ENCODE results near the gene EFCAB9. TPM values are rescaled to one million over a fixed set of nuclear protein-coding genes. Genes with fewer than 3 reads are reported as not detected.

EFCAB9 gene
- total RNA-seq, 1 donor from 2014 or later: not detected

DNA sequence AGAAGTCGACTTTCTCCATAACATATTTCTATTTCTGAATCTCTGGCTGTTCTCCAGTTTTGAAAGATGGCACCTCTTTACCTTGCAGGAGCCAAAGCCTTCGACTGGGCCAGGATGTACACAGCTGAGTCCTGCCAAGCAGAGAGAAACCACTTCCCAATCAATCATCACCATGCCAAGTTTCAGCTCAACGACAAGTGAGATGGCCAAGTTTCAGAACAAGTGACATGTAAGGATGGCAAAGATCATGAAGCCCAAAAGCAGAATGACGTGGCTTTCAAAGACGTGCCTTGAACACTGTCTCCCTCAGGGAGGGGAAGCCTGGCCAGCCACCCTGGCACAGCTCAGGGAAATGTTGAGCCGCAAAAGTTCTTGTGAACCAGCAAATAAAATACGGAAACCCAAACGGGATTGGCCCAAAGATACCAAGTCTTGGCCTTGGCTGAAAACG, 23.7 kb upstream of the EFCAB9 start:
- no peaks in the 10 kb centered on the region for H3K9me3 Mint-ChIP-seq
- H3K36me3 Mint-ChIP-seq (ENCODE audit: low read depth): peaks cover 62% of the 10 kb centered on the region
- H3K4me1 Mint-ChIP-seq (ENCODE audit: low read depth): peaks cover 61% of the 10 kb centered on the region
- DNase-seq (ENCODE audit: low spot score): no peak
- H3K4me3 Mint-ChIP-seq (ENCODE audit: low read depth): no peak overlapping the region
- H3K27ac Mint-ChIP-seq: peak overlapping the region; percentile 83
- no peaks in the 10 kb centered on the region for H3K27me3 Mint-ChIP-seq (ENCODE audit: low read depth)
- intact Hi-C loops (cut with micrococcal nuclease): loop anchor here (5.0 kb wide), 1 partner anchor 887 kb away; the partner anchor contains the start of gene CREBRF

DNA sequence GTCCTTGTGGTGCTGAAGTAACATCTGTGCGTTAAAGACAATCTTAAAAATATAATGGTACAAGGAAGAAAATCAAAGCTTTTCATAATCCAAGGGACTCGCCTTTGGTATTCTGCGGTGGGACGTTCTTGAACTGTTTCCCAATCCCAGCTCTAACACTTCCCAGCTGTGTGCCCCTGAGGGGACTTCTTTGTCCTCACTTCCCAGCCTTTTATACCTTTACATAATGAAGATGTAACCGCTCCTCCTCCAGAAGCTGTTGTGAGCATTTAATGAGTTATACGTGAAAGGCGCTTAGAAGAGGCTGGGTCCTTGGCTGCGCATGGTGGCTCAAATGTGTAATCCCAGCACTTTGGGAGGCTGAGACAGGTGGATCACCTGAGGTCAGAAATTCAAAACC, 22.9 kb upstream of the EFCAB9 start:
- no peak overlapping the region for H3K27ac Mint-ChIP-seq
- peaks cover 68% of the 10 kb centered on the region for H3K4me1 Mint-ChIP-seq (ENCODE audit: low read depth)
- intact Hi-C loops (cut with micrococcal nuclease): loop anchor here (5.0 kb wide), 1 partner anchor 886 kb away; the partner anchor contains the start of gene CREBRF
- H3K4me3 Mint-ChIP-seq (ENCODE audit: low read depth): no peak overlapping the region
- no peak for DNase-seq (ENCODE audit: low spot score)
- H3K36me3 Mint-ChIP-seq (ENCODE audit: low read depth): peaks cover 64% of the 10 kb centered on the region
- no peaks in the 10 kb centered on the region for H3K9me3 Mint-ChIP-seq
- no peaks in the 10 kb centered on the region for H3K27me3 Mint-ChIP-seq (ENCODE audit: low read depth)

GRCh38 chr5:172172912-172173563, 20.9 kb upstream of the EFCAB9 start:
- intact Hi-C loops (cut with micrococcal nuclease): loop anchor here (5.0 kb wide), 1 partner anchor 884 kb away; the partner anchor contains the start of gene CREBRF
- no peaks in the 10 kb centered on the region for H3K27me3 Mint-ChIP-seq (ENCODE audit: low read depth)
- no peak for DNase-seq (ENCODE audit: low spot score)
- peaks cover 77% of the 10 kb centered on the region for H3K4me1 Mint-ChIP-seq (ENCODE audit: low read depth)
- peak overlapping the region; percentile 79 for H3K27ac Mint-ChIP-seq
- H3K36me3 Mint-ChIP-seq (ENCODE audit: low read depth): peaks cover 66% of the 10 kb centered on the region
- peak overlapping the region; percentile 84 for H3K4me3 Mint-ChIP-seq (ENCODE audit: low read depth)
- no peaks in the 10 kb centered on the region for H3K9me3 Mint-ChIP-seq

- intact Hi-C loops (cut with micrococcal nuclease): loop anchor here (1.0 to 5.0 kb wide), 4 partner anchors 15 to 884 kb away; partner anchors contain the start of genes CREBRF and STK10
- peak overlapping the region; percentile 79 for H3K27ac Mint-ChIP-seq
- no peaks in the 10 kb centered on the region for H3K9me3 Mint-ChIP-seq
- H3K4me1 Mint-ChIP-seq (ENCODE audit: low read depth): peaks cover 82% of the 10 kb centered on the region
- peaks cover 68% of the 10 kb centered on the region for H3K36me3 Mint-ChIP-seq (ENCODE audit: low read depth)
- H3K4me3 Mint-ChIP-seq (ENCODE audit: low read depth): peak overlapping the region; percentile 84
- no peaks in the 10 kb centered on the region for H3K27me3 Mint-ChIP-seq (ENCODE audit: low read depth)
- DNase-seq (ENCODE audit: low spot score): peak; percentile 70
Observed at GRCh38 chr5:172173564-172174153, 20.3 kb upstream of the EFCAB9 start.

- peaks cover 79% of the 10 kb centered on the region for H3K4me1 Mint-ChIP-seq (ENCODE audit: low read depth)
- H3K9me3 Mint-ChIP-seq: no peaks in the 10 kb centered on the region
- no peaks in the 10 kb centered on the region for H3K27me3 Mint-ChIP-seq (ENCODE audit: low read depth)
- peaks cover 59% of the 10 kb centered on the region for H3K36me3 Mint-ChIP-seq (ENCODE audit: low read depth)
- intact Hi-C loops (cut with micrococcal nuclease): loop anchor here (1.0 to 5.0 kb wide), 4 partner anchors 60 to 1908 kb away; partner anchors contain the start of gene NPM1
- peak overlapping the region; percentile 79 for H3K27ac Mint-ChIP-seq
- peak; percentile 80 for DNase-seq (ENCODE audit: low spot score)
- H3K4me3 Mint-ChIP-seq (ENCODE audit: low read depth): peak overlapping the region; percentile 84
Observed at GRCh38 chr5:172175263-172175719, 18.7 kb upstream of the EFCAB9 start.

DNA sequence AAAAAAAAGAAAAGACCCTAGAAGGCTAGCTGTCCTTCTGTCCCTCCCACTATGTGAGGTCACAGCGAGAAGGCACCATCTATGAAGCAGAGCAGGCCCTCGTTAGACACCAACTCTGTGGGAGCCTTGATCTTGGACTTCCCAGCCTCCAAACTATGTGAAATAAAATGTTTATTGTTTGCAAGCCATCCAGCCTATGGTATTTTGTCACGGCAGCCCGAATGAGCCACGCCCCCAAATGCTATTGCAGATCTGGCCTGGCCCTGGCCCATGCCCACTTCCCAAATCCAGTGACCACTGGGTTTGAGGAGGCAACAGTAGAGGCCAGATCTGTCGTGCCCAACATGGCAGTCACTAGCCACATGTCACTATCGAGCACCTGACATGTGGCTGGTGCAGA, 16.8 kb upstream of the EFCAB9 start:
- no peak for DNase-seq (ENCODE audit: low spot score)
- Mint-ChIP-seq H3K4me1 (ENCODE audit: low read depth) (peaks cover 77% of the 10 kb centered on the region), H3K4me3 (ENCODE audit: low read depth) (peak overlapping the region; percentile 37), H3K9me3 (no peaks in the 10 kb centered on the region), H3K27me3 (ENCODE audit: low read depth) (no peaks in the 10 kb centered on the region), H3K27ac (peak overlapping the region; percentile 79), H3K36me3 (ENCODE audit: low read depth) (peaks cover 50% of the 10 kb centered on the region)
- intact Hi-C loops (cut with micrococcal nuclease): loop anchor here (5.0 kb wide), 3 partner anchors 590 to 1910 kb away; partner anchors contain the start of gene NPM1

DNA sequence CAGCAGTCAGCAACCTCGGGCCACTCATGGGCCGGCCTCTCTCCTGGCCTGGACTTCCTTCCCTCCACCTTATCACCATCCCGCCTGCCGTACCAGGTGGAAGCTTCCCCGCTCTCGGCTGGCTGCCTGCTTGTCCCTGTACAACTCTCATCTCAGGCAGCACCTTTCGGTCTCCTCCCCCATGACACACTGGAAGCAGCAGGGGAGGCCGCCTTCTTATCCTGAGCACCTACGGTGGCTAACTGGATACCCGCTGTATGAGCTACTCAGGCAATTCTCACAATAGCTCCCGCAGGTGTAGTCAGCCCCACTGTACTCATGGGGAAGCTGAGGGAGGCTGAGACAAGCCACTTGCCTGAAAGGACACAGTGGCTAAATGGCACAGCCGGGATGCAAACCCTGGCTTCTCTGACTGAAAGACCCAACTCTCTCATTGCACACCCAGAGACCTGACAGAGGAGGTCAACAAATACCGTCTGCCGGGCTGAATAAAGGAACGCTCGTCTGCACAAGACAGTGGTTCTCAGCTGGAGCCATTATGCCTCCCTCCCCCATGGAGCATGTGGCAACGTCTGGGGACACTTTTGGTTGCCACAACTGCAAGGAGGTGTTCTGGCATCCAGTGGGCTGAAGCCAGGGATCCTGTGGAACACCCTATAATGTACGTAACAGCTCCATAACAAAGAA, 15.5 kb upstream of the EFCAB9 start:
- Mint-ChIP-seq H3K4me1 (ENCODE audit: low read depth) (peaks cover 74% of the 10 kb centered on the region), H3K36me3 (ENCODE audit: low read depth) (peaks cover 58% of the 10 kb centered on the region), H3K4me3 (ENCODE audit: low read depth) (peak overlapping the region; percentile 76), H3K27me3 (ENCODE audit: low read depth) (no peaks in the 10 kb centered on the region), H3K27ac (peak overlapping the region; percentile 92), H3K9me3 (no peaks in the 10 kb centered on the region)
- intact Hi-C loops (cut with micrococcal nuclease): loop anchor here (5.0 kb wide), 3 partner anchors 589 to 1911 kb away; partner anchors contain the start of gene NPM1
- DNase-seq (ENCODE audit: low spot score): no peak

DNA sequence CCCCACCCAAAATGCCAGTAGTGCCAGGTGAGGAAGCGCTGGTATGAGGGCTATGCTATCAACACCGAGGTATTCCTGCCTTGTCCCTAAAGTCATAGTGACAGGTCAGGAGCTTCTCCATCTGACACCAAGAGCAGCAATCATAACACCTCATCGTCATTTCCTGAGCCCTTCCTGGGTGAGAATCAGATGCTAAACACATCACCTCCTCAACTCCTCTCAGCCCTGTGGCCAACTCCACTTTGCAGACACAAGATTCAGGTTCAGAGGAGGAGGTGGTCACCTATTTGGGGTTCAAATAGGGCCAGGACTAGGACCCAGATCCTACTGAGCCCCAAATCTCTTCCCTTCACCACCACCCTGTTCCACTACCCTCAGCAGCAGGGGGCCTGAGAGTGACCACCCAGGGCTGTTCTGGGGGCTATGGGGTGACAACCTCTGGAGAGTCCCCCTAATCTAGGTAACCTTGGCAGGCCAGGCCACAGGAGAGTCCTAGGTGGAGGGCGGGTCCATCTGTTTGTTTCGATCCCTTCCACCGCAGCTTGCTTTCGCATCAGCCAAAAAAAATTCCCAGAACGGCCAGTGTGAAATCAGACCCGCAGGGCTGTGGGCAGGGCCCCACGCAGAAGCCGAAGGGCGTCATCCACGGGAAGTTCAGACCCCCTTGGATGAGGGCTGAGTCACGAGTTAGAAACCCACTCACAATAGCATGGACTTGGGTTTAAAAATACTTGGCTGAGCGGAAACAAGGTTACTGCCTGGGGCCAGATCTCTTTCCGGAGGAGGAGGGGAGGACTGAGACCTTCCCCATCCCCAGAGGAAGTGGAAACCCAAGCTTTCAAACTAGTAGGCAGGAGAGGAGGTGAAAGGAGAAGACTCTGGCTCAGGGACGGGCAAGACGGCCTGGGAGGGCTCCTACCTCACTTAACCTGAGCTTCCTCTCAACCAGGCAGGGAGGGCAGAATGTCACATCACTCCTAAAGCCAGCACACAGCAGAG, 14.7 kb upstream of the EFCAB9 start:
- peak; percentile 44 for DNase-seq (ENCODE audit: low spot score)
- peaks cover 53% of the 10 kb centered on the region for H3K36me3 Mint-ChIP-seq (ENCODE audit: low read depth)
- H3K27ac Mint-ChIP-seq: peak overlapping the region; percentile 92
- peaks cover 73% of the 10 kb centered on the region for H3K4me1 Mint-ChIP-seq (ENCODE audit: low read depth)
- H3K4me3 Mint-ChIP-seq (ENCODE audit: low read depth): peak overlapping the region; percentile 76
- intact Hi-C loops (cut with micrococcal nuclease): loop anchor here (1.0 to 5.0 kb wide), 5 partner anchors 8 to 1912 kb away; partner anchors contain the start of gene NPM1
- no peaks in the 10 kb centered on the region for H3K9me3 Mint-ChIP-seq
- no peaks in the 10 kb centered on the region for H3K27me3 Mint-ChIP-seq (ENCODE audit: low read depth)

DNA sequence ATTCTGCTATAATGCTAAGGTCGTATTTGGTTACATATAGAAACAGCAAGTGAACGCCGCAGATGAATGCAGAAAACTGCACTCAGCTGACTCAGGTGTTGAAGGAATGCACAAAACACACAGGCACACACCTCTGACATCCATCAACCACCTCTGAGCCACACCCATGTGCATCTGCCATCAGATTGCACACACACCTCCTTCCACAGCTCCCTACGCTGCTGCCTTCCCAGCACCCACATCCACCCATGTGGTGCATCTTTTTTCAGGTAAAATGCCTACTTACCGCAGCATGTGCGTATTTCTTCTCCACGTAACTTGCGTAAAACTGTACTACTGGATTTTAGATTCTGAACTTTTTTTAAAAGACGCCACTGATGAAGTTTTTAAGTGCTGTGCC, 13.0 kb upstream of the EFCAB9 start:
- no peaks in the 10 kb centered on the region for H3K9me3 Mint-ChIP-seq
- peak overlapping the region; percentile 75 for H3K27ac Mint-ChIP-seq
- H3K4me3 Mint-ChIP-seq (ENCODE audit: low read depth): peak overlapping the region; percentile 57
- H3K36me3 Mint-ChIP-seq (ENCODE audit: low read depth): peaks cover 62% of the 10 kb centered on the region
- H3K27me3 Mint-ChIP-seq (ENCODE audit: low read depth): no peaks in the 10 kb centered on the region
- intact Hi-C loops (cut with micrococcal nuclease): loop anchor here (10.0 kb wide), 1 partner anchor 276 kb away; no protein-coding TSS in a partner anchor
- DNase-seq (ENCODE audit: low spot score): no peak
- H3K4me1 Mint-ChIP-seq (ENCODE audit: low read depth): peaks cover 73% of the 10 kb centered on the region

GRCh38 chr5:172182291-172182690, 11.7 kb upstream of the EFCAB9 start:
- Mint-ChIP-seq H3K27me3 (ENCODE audit: low read depth) (no peaks in the 10 kb centered on the region), H3K4me3 (ENCODE audit: low read depth) (no peak overlapping the region), H3K27ac (no peak overlapping the region), H3K36me3 (ENCODE audit: low read depth) (peaks cover 60% of the 10 kb centered on the region), H3K4me1 (ENCODE audit: low read depth) (peaks cover 60% of the 10 kb centered on the region), H3K9me3 (no peaks in the 10 kb centered on the region)
- intact Hi-C loops (cut with micrococcal nuclease): loop anchor here (10.0 kb wide), 1 partner anchor 277 kb away; no protein-coding TSS in a partner anchor
- DNase-seq (ENCODE audit: low spot score): no peak

GRCh38 chr5:172183881-172184280, 10.1 kb upstream of the EFCAB9 start:
- Mint-ChIP-seq H3K36me3 (ENCODE audit: low read depth) (peaks cover 49% of the 10 kb centered on the region), H3K27ac (peak overlapping the region; percentile 87), H3K4me3 (ENCODE audit: low read depth) (peak overlapping the region; percentile 93), H3K27me3 (ENCODE audit: low read depth) (no peaks in the 10 kb centered on the region), H3K9me3 (no peaks in the 10 kb centered on the region), H3K4me1 (ENCODE audit: low read depth) (peaks cover 48% of the 10 kb centered on the region)
- DNase-seq (ENCODE audit: low spot score): no peak
- intact Hi-C loops (cut with micrococcal nuclease): loop anchor here (10.0 kb wide), 1 partner anchor 279 kb away; no protein-coding TSS in a partner anchor
